SK-N-MC (cell line): ENCODE data around the gene CHSY3.

ENCODE experiments used
- DNase-seq: peaks from one replicate; pipeline ENCODE4 v3.0.0-alpha.2; 2011; ENCODE audit warnings: low read depth, low spot score
- H3K27ac ChIP-seq: fragments of 200-600 bp; sonication (generic); 2 replicates; pipeline ENCODE4 v1.5.1; 2016; ENCODE audit warnings: mixed run types
- H3K36me3 ChIP-seq: fragments of 200-600 bp; sonication (generic); 2 replicates; pipeline ENCODE4 v1.6.1; 2017; ENCODE audit warnings: antibody characterized with exemption, low read length, mixed read lengths; ENCODE audit not compliant: insufficient read depth
- H3K4me3 ChIP-seq: fragments of 200-600 bp; sonication (generic); 2 replicates; pipeline ENCODE4 v1.5.1; 2016
- H3K9ac ChIP-seq: fragments of 200-600 bp; sonication (generic); 2 replicates; pipeline ENCODE4 v1.8.0; 2017; ENCODE audit warnings: mixed run types, mixed read lengths; ENCODE audit not compliant: insufficient read length
- H3K9me3 ChIP-seq: fragments of 200-600 bp; sonication (generic); 2 replicates; pipeline ENCODE4 v1.6.1; 2017; ENCODE audit warnings: low read depth, mild to moderate bottlenecking, antibody characterized with exemption, low read length, moderate library complexity, mixed read lengths
- EZH2 ChIP-seq: fragments of 200-600 bp; sonication (generic); IDR thresholded peaks from one replicate; pipeline ENCODE4 v1.6.1; 2017; ENCODE audit warnings: antibody characterized with exemption
- FOXP2 ChIP-seq: optimal IDR thresholded peaks from 2 replicates; pipeline ENCODE3; 2011; ENCODE audit warnings: mild to moderate bottlenecking, moderate library complexity; ENCODE audit not compliant: insufficient read depth; ENCODE audit errors: extremely low read length, control extremely low read depth
- POLR2AphosphoS5 ChIP-seq: IDR thresholded peaks from 2 replicates; pipeline ENCODE4 v1.6.1; 2012; ENCODE audit warnings: mild to moderate bottlenecking, low read depth, low read length, borderline replicate concordance

CHSY3 gene

GRCh38 chr5:130116972-130117371 lies 212.7 kb downstream of the CHSY3 start:
- no peak overlapping the region for H3K27ac ChIP-seq

GRCh38 chr5:130126746-130127145 lies 222.5 kb downstream of the CHSY3 start:
- DNase-seq, result no peak
- Histone ChIP-seq H3K4me3 (no peak overlapping the region), H3K9me3 (no peaks in the 10 kb centered on the region), H3K9ac (no peak overlapping the region), H3K27ac (no peak overlapping the region), H3K36me3 (no peaks in the 10 kb centered on the region)
- TF ChIP-seq EZH2 (no peak), FOXP2 (no peak), POLR2AphosphoS5 (no peak)

More at GRCh38 chr5:130116972-130117371, 212.7 kb downstream of the CHSY3 start:
- Histone ChIP-seq H3K36me3 (no peaks in the 10 kb centered on the region), H3K9ac (no peak overlapping the region), H3K4me3 (no peak overlapping the region), H3K9me3 (no peaks in the 10 kb centered on the region)
- no peak for TF ChIP-seq POLR2AphosphoS5
- no peak for TF ChIP-seq EZH2
- TF ChIP-seq FOXP2, result no peak
- DNase-seq, result no peak

GRCh38 chr5:130135506-130135905 lies 231.2 kb downstream of the CHSY3 start:
- Histone ChIP-seq H3K27ac (no peak overlapping the region), H3K9me3 (no peaks in the 10 kb centered on the region), H3K9ac (no peak overlapping the region), H3K4me3 (no peak overlapping the region), H3K36me3 (no peaks in the 10 kb centered on the region)
- DNase-seq, result no peak
- TF ChIP-seq EZH2, result no peak

- TF ChIP-seq POLR2AphosphoS5 (no peak), FOXP2 (no peak), EZH2 (no peak)
- Histone ChIP-seq H3K36me3 (no peaks in the 10 kb centered on the region), H3K9ac (no peak overlapping the region), H3K4me3 (no peak overlapping the region), H3K27ac (no peak overlapping the region), H3K9me3 (no peaks in the 10 kb centered on the region)
- no peak for DNase-seq
Observed at GRCh38 chr5:130136300-130136699, 232.0 kb downstream of the CHSY3 start.

- TF ChIP-seq POLR2AphosphoS5 (no peak), FOXP2 (no peak), EZH2 (no peak)
- H3K27ac ChIP-seq, result no peak overlapping the region
- H3K9me3 ChIP-seq, result no peaks in the 10 kb centered on the region
- DNase-seq, result no peak
- no peak overlapping the region for H3K4me3 ChIP-seq
- no peaks in the 10 kb centered on the region for H3K36me3 ChIP-seq
- no peak overlapping the region for H3K9ac ChIP-seq
Observed at GRCh38 chr5:130137681-130138080, 233.4 kb downstream of the CHSY3 start.

GRCh38 chr5:130138406-130139045 lies 234.3 kb downstream of the CHSY3 start:
- no peak overlapping the region for H3K27ac ChIP-seq
- TF ChIP-seq EZH2 (no peak), POLR2AphosphoS5 (no peak), FOXP2 (no peak)
- no peak overlapping the region for H3K4me3 ChIP-seq
- DNase-seq, result no peak
- no peaks in the 10 kb centered on the region for H3K9me3 ChIP-seq
- no peaks in the 10 kb centered on the region for H3K36me3 ChIP-seq
- H3K9ac ChIP-seq, result no peak overlapping the region

GRCh38 chr5:130141659-130142320 lies 237.5 kb downstream of the CHSY3 start:
- Histone ChIP-seq H3K4me3 (no peak overlapping the region), H3K27ac (no peak overlapping the region), H3K9me3 (no peaks in the 10 kb centered on the region), H3K9ac (no peak overlapping the region), H3K36me3 (no peaks in the 10 kb centered on the region)
- DNase-seq, result no peak
- TF ChIP-seq FOXP2, result no peak

- Histone ChIP-seq H3K36me3 (no peaks in the 10 kb centered on the region), H3K27ac (no peak overlapping the region), H3K9ac (no peak overlapping the region), H3K9me3 (no peaks in the 10 kb centered on the region), H3K4me3 (no peak overlapping the region)
- TF ChIP-seq POLR2AphosphoS5, result no peak
- DNase-seq, result no peak
Observed at GRCh38 chr5:130151239-130151638, 247.0 kb downstream of the CHSY3 start.
